ENCODE data around the gene APBA2. TPM values are rescaled to one million over a fixed set of nuclear protein-coding genes. Genes with fewer than 3 reads are reported as not detected.

The APBA2 gene
- total RNA-seq, 3 donors from 2014 or later: 0.64 to 6.9 (median 5.0) TPM

GRCh38 chr15:28948036-28948435, 62.3 kb downstream of the APBA2 start:
- no peak for TF ChIP-seq POLR2AphosphoS5 (IDR thresholded peaks at IDR 0.05)
- TF ChIP-seq CTCF (IDR thresholded peaks at IDR 0.05): no peak
- TF ChIP-seq POLR2A (IDR thresholded peaks at IDR 0.05): no peak
- Histone ChIP-seq H3K27ac (no peak overlapping the region), H3K4me3 (no peak overlapping the region), H3K27me3 (no peaks in the 10 kb centered on the region), H3K36me3 (no peaks in the 10 kb centered on the region), H3K9me3 (no peaks in the 10 kb centered on the region), H3K4me1 (no peaks in the 10 kb centered on the region)
- DNase-seq (ENCODE audit: low spot score in 2 of 2): no peak
- intact Hi-C loops (cut with DNase I; ENCODE audit: low total_unique reads): no loop called here

GRCh38 chr15:28950916-28951315, 65.1 kb downstream of the APBA2 start:
- Histone ChIP-seq H3K36me3 (no peaks in the 10 kb centered on the region), H3K27me3 (no peaks in the 10 kb centered on the region), H3K9me3 (no peaks in the 10 kb centered on the region), H3K4me1 (no peaks in the 10 kb centered on the region), H3K27ac (no peak overlapping the region), H3K4me3 (no peak overlapping the region)
- intact Hi-C loops (cut with DNase I; ENCODE audit: low total_unique reads): no loop called here
- TF ChIP-seq CTCF (IDR thresholded peaks at IDR 0.05) (no peak), POLR2A (IDR thresholded peaks at IDR 0.05) (no peak), POLR2AphosphoS5 (IDR thresholded peaks at IDR 0.05) (no peak)
- DNase-seq (ENCODE audit: low spot score in 2 of 2): no peak

GRCh38 chr15:28952666-28953491, 67.1 kb downstream of the APBA2 start:
- Histone ChIP-seq H3K9me3 (no peaks in the 10 kb centered on the region), H3K4me1 (no peaks in the 10 kb centered on the region), H3K27me3 (no peaks in the 10 kb centered on the region), H3K4me3 (no peak overlapping the region), H3K27ac (no peak overlapping the region), H3K36me3 (no peaks in the 10 kb centered on the region)
- intact Hi-C loops (cut with DNase I; ENCODE audit: low total_unique reads): no loop called here
- no peak for DNase-seq (ENCODE audit: low spot score in 2 of 2)
- no peak for TF ChIP-seq CTCF (IDR thresholded peaks at IDR 0.05)
- no peak for TF ChIP-seq POLR2AphosphoS5 (IDR thresholded peaks at IDR 0.05)
- TF ChIP-seq POLR2A (IDR thresholded peaks at IDR 0.05): no peak

GRCh38 chr15:28953573-28954195, 67.9 kb downstream of the APBA2 start:
- intact Hi-C loops (cut with DNase I; ENCODE audit: low total_unique reads): no loop called here
- Histone ChIP-seq H3K27me3 (no peaks in the 10 kb centered on the region), H3K4me3 (no peak overlapping the region), H3K4me1 (no peaks in the 10 kb centered on the region), H3K9me3 (no peaks in the 10 kb centered on the region), H3K36me3 (no peaks in the 10 kb centered on the region), H3K27ac (no peak overlapping the region)
- TF ChIP-seq POLR2A (IDR thresholded peaks at IDR 0.05) (no peak), POLR2AphosphoS5 (IDR thresholded peaks at IDR 0.05) (no peak), CTCF (IDR thresholded peaks at IDR 0.05) (no peak)
- DNase-seq (ENCODE audit: low spot score in 2 of 2): no peak

GRCh38 chr15:28954466-28955159, 68.8 kb downstream of the APBA2 start:
- Histone ChIP-seq H3K36me3 (no peaks in the 10 kb centered on the region), H3K27ac (no peak overlapping the region), H3K4me3 (no peak overlapping the region), H3K27me3 (no peaks in the 10 kb centered on the region), H3K4me1 (no peaks in the 10 kb centered on the region), H3K9me3 (no peaks in the 10 kb centered on the region)
- TF ChIP-seq POLR2A (IDR thresholded peaks at IDR 0.05) (no peak), CTCF (IDR thresholded peaks at IDR 0.05) (no peak), POLR2AphosphoS5 (IDR thresholded peaks at IDR 0.05) (no peak)
- no peak for DNase-seq (ENCODE audit: low spot score in 2 of 2)
- intact Hi-C loops (cut with DNase I; ENCODE audit: low total_unique reads): no loop called here
